DMS53 treated with DMSO at 0.1 percent for 48 hours (cell line): ENCODE data around the gene BCL7A.
"Not testable (repeated sequence)": the region's sequence is repeated elsewhere in the genome, so short reads cannot be mapped to it uniquely, and the experiment has no call there.

Source experiments
- DNase-seq: peaks from one replicate; lab custom pipeline; 2025; ENCODE audit not compliant: unreplicated experiment; lab: John Stamatoyannopoulos, UW

The BCL7A gene

DNA sequence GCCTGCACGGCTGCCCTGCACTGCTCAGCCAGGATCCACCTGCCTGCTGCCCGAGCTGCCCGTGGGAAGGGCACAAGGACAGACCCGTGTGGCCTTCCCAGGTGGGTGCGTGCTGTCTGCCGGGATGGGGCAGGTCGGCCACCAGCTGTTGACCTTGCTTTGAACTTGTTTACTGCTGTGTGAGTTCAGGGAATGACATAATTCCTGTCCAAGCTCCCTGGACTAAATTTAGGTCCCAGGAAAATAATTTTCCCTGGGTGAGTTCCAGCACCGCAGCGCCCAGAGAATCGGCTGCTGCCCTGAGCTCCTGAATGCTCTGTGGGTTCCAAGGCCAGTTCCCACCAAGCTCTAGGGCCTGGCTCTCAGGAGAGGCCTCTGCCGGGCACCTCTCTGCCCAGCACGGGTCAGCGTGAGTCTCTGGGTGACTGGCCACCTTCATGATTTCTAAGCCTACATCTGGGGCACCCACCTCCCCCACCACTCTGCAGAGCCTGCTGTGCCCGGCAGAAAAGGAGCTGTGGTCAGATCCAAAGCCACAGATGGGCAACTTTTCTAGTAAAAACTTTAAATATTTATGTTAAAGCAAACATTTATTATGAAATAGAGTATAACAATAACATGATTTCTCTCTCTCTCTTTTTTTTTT is 29.7 kb downstream of the BCL7A start:
- no peak for DNase-seq

DNA sequence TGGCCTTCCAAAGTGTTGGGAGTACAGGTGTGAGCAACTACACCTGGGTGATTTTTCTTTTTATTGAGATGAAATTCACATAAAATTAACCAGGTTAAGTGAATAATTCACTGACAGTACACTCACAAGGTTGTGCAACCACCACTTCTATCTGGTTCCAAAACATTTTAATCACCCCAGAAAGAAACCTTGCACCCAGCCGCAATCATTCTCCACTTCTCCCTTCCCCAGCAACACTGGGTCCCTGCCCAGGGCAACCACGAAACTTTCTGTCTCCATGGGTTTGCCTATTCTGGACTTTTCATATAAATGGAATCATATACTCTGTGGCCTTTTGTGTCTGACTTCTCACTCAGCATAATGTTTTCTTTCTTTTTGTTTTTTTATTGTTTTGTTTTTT is 30.6 kb downstream of the BCL7A start:
- DNase-seq, result no peak

DNA sequence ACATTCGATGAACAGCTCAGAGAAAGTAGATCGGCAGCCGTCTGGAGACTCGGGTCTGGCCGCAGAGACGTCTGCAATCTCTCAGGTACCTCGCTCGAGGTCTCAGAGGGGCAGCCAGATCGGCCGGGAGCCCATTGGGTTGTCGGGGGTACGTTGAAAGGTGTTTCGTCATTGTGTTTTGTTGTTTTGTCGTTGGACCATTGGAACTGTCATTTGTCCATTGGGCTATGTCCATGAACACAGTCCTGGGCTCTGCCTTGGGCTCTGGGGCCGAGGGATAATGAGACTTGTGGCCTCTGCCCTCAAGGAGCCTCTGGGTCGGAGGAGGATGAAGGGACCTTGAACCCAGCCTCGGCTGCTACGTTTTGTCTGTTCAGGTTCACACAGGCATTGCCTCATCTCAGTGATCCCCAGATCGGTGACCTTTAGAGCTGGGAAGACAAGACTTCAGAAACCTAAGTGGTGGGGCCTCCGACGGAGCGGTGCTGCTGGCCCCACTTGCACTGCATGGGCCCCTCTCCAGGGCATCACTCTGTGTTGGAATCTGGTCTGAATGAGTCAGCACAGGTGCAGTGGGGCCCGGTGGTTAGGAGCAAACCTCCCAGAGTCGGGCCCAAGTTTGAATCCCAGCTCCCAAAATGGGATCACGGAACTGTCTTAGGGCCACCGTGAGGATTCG is 33.3 kb downstream of the BCL7A start:
- DNase-seq, result no peak

DNA sequence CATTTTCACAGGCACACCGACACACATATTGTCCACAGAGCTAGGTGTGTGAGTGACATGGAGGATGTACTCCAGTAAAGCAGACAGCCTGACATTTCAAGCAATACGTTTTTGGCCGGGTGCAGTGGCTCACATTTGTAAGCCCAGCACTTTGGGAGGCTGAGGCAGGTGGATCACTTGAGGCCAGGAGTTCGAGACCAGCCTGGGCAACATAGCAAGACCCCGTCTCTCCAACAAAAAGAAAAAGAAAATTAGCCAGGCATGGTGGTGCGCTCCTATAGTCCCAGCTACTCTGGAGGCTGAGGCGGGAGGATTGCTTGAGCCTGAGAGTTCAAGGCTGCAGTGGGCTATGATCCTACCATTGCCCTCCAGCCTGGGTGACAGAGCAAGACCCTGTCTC is 34.7 kb downstream of the BCL7A start:
- DNase-seq, result not testable (repeated sequence)

DNA sequence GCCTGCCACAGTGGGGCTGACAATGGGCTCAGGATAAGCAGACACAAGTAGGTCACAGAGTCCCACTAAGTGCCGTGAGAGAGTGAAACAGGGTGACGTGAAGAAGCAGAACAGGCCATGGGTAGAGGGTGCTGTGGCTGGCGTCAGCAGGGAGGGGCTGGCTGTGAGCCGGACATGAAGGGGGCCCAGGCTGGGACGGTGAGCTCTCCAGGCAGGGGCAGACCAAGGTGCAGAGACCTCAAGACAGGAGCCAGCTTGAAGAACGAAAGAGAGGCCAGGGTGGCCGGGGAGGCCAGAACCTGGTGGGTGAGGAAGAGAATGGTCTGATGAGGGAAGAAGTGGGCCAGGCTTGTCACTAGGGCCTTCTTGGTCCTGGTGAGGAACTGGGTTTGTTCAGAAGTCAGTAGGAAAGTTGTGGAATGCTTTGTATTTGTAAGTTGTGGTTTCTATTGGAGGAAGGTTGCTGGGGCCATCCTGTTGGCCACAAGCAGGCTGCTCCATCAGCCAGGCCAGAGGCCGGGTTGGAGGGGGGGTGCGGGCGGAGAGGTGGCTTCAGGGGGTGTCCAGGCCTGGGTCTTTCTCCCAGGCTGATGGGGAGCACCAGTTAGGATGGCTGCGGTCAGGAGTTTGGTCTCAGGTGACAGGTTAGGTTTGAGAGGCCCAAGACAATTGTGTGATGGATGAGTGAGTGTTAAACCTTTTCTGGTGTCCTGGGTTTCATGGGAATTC is 35.5 kb downstream of the BCL7A start:
- no peak for DNase-seq

DNA sequence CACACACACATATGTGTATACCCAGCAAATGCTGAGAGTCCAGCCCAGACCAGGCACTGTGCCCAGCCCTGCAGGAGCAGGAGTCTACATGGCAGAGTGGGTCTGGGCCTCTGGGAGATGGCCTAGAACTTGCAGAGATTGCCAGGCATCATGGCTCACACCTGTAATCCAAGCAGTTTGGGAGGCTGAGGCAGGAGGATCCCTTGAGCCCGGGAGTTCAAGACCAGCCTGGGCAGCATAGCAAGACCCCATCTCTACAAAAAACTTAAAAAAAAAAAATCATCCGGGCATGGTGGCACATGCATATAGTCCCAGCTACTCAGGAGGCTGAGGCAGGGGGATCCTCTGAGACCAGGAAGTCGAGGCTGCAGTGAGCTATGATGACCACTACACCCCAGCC is 36.1 kb downstream of the BCL7A start:
- no peak for DNase-seq

DNA sequence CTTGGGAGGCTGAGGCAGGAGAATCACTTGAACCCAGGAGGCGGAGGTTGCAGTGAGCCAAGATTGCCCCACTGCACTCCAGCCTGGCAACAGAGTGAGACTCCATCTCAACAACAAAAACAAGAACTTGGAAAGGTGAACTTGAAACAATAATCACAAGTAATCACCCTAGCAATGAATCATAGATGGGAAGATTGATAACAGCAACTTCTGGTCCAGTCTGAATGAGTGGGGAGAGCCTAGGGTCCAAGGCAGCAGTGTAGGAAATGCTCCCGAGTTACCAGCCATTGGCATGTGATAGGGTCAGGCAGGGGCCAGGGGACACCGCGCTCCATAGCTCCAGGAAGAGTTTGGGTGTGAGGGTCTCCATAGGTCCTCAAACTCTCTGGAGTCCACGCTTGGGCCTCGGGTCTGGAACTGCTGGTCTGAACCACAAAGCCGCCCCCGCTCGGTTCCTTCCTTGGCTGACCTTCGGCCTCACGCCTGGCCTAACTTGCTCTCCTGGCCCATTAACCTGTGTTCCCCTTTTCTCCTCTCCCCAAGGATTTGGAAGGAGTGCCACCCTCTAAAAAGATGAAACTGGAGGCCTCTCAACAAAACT is 37.0 kb downstream of the BCL7A start:
- no peak for DNase-seq

DNA sequence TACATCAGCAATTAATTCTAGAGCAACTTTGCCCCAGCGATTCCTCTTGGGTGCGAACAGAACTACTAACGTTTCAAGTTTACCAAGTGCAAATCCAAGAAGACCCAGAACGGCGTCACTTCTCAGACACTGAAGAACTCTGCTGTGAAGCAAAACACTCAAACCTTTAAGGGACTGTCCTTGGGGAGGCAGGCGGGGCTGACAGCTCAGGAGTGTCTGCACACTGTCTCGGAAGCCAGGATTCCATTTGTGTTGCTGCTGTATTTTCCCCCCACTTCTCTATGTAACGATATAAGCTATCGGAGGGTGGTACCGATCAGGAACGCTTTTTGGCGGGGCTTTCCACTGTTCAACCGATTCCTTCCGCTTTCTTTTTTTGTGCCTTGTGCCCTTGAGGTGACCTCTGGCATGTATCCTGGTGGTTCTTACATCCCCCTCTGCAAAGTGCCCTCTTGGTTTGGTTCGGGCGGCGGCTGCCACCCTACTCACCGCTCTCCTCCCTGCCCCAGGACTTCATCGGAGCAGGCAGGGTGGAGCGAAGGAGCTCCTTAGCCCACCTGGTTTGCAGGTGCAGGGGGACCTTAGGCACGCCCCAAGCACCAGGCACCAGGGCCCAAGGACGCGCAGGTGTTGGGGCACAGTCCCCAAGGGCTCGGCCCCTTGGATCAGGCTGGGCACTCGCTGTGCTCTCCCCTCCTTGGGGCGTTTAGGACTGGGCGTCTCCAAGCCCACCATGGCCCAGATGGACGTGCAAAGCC is 37.7 kb downstream of the BCL7A start:
- no peak for DNase-seq

DNA sequence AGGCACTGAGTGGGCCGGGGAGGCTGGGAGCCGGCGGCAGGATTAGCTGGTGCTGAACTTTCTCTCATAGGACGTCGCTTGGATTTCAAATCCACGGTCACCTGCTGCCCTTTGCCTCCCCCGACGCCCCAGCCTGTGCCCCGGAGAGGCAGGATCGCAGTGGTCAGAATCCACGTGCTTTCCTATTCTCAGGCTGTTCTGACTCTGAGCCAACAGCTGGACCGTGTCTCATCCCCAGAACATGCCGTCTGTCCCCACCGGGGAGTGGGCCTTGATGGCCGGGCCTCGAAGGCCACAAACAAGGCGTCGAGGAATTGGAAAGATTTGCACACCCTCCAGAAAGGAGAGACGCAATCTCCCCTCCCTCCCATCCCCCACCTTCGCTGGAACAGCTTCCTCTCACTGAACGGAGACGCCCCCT is 38.4 kb downstream of the BCL7A start:
- DNase-seq, result no peak

DNA sequence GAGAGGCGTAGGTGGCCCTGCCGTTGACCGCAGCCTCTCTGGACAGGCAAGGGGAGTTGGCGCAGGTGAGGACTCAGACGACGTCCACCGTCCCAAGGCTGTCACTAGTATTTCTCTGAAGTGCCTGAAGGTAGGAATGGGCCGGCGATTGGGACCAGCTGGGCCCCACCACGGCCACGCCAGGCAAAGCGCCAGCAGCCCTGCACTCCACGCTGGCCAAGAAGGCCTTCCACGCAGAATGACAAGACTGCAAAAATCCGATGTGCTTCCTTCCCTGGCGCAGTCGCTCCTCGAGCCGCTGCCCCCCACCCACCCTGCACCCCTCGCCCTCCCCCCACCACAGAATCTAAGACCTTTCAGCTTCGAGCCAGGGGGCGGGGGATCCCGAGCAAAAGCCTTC is 39.6 kb downstream of the BCL7A start:
- no peak for DNase-seq

DNA sequence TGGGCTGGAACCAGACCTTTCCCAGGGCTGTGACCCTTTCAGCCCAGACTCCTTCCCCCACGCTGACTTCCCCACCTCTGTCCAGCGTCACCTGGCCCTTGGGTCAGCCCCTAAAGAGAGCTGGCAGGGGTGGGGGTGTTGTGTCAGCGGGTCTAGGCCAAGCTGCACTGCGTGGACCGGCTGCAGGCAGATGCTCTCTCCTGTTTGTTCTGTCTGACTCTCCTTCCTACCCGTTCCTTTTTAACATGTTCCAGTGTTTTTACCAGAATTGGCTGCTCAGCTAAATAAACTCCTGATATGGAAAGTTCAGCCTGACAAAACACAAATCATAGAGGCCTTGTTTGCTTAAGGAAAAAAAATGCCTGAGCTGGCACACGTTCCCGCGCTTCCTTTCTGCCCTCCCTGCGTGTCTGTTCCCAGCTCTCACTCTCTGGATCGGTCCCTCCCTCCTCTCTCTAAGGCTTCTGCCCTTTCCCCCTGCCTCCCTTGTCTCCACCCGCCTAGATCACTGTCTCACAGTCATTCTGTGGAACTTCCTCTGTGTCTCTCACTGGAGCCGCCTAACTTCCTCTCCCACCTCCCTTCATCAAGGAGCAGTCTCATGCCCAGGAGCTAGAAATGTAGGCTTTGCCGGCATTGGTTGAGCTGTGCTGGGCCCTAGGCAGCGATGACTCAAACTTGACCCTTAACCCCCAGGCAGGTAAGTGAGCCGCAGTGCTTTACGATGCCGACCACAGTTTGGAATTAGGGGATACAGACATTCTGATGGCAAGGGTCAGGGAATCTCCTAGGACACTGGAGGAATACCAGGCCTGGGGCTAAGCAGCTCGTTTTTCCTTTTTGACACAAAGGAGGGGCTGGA is 41.4 kb downstream of the BCL7A start:
- DNase-seq, result peak; percentile 77

DNA sequence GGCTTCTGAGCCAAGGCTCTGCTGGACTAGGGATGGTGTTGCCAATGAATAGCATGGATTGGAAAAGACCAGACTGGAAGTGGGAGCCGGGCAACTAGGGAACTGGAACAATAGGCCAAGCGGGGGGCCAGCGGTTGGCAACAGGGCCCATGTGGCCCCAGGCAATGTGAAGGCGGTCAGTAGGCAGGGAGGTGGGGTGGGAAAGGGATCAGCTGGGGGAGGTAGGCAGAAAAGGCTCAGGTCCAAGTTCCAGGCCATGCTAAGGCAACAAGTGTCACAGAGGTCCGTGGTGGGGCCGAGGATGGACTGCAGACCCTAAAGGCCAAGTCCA is 42.0 kb downstream of the BCL7A start:
- no peak for DNase-seq

DNA sequence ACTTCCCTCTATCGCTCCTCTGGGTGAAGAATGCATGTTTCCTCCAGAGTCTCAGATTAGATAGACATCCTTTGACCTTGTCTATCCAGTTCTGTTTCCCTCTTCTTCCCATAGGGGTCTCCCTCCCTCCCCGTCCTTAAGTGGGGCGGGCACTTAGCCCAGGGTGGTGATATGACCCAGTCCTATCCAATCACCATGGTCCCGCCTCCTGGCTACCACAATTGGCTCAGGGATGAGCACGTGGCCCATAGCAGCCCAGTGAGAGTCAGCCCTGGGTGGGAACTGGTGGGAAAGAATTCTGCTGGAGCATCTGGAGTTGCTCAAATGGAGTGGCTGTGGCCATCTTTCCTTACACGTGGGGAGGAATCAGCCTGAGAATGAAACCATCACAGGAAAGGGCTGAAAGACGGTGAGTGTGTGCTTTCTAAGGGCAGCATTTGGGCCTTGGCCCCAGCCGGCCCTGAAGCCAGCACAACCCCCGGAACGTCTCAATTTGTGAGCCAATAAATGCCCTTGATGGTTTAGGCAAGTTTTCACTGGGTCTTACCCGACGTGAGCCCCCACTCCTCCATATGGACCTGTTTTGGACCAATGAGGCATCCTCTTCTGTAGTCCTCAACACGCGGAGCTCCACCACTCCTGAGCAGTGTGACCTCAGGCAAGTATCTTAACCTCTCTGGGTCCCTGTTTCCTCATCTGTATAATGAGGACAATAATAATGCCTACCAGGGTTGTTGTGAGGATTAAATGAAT is 42.5 kb downstream of the BCL7A start:
- DNase-seq, result peak; percentile 97

DNA sequence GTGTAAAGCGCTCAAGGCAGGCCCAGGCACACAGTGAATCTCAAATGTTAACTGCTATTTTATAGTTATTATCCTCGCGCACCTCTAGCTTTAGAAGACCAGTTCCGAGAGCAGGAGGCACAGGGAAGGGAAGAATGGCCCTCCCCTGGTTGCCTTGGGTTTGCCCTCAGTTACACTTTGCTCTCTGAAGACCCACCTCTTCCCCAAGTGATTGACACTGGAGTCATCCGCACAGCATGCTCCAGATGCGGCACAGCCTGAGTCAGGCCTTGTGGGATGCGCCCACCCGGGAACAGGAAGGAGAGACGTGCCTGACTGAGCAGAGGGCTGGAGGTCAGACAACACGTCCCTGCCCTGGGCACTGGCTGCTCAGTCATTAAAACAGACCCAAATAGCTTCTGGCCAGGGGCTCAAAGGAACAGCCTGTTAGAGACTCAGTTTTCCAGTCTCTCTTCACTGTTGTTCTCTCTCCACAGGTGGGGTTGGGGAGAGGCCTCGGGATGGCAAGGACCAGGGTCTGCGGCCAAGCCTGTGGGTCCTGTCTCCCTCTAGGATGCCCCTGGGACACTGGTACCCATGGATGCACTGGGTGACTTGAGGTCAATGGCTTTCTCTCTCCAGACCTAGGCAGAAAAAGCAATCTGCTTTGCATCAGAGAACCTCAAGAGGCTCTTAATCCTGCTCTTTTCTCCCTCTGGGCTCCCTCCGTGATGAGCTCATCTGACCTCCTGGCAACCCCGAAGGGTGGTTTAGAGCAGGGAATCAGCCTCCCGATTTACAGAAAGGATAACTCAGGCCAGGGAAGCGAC is 43.3 kb downstream of the BCL7A start:
- peak; percentile 95 for DNase-seq

DNA sequence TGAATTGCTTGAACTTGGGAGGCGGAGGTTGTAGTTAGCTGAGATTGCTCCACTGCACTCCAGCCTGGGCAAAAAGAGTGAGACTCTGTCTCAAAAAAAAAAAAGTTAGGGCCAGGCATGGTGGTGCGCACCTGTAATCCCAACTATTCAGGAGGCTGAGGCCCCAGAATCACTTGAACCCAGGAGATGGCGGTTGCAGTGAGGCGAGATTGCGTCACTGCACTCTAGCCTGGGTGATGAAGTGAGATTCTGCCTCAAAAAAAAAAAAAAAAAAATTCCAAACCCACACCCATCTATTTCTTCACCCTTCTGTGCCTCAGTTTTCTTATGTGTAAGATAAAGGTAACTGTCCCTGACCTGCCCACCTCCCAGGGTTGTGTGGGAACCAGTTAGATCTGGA is 45.9 kb downstream of the BCL7A start:
- DNase-seq, result no peak

DNA sequence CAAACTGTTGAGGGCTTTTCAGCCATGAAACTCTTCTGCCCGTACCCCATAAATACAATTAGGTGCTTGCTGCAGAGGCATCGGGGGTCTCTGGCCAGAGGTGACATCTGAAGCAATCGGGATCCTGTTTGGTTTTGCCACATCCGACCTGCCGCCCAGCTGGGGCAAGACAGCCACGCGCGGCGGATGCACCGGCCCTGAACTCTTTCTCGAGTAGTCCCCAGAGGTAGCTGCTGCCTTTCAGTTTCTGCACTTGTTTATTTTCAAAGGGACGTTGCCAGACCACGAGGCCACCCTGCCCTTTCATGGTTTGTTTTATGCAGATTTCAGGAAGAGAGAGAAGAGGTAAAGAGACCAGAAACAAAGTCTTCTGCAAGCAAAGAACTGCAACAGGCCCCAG is 46.3 kb downstream of the BCL7A start:
- DNase-seq, result no peak

DNA sequence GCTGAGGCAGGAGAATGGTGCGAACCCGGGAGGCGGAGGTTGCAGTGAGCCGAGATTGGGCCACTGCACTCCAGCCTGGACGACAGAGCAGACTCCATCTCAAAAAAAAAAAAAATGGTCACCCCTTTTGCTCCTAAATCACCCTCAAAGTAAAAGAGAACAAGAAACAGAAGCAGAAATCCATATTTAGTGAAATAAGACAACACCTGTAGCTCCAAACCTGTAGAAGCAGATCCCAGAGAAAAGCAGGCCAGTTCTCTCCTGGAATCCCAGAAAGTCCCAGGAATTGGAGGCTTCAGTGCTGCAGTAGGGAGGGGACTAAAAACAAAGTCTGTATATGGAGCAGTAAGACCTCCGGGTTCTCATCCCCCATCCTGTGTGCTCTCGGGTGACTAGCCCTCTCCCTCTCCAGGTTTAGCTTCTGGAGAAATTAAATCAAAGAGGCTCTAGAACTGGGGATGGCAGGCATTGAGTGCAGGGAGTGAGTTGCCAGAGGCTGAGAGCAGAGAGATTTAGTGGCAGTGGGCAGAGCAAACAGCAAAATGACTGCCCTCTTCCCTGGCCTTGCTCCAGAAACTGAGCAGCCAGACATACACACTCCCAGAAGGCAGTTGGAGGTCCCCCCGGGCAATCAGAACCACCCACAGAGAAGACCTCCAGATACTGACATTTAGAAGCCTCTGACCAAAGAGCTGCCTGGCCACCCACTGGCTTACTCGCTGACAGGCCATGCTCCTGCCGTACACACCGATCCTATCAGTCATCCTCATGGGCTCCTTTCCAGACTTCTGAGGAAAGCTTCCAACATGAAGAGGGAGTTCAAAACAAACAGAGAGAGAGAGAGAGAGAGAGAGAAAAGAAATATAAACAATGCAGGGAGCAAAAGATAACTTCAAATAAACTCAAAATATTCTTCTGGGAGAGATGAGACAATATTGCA is 50.6 kb downstream of the BCL7A start:
- peak; percentile 36 for DNase-seq

DNA sequence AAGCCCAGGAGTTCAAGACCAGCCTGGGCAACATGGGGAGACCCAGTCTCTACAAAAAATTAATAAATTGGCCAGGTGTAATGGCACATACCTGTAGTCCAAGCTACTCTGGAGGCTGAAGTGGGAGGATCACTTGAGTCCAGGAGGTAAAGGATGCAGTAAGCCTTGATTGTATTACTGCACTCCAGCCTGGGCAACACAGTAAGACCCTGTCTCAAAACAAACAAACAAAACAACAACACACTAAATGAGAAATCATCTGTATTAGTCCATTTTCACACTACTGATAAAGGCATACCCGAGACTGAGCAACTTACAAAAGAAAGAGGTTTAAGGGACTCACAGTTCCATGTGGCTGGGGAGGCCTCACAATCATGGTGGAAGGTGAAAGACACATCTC is 52.1 kb downstream of the BCL7A start:
- no peak for DNase-seq
